Ovary (tissue), 3 donors: Measurements from ENCODE around the gene TXNL1.

Experiments used
- CTCF ChIP-seq, 3 donors: fragments of 450-650 bp in 2 of 3; fragments of 200-600 bp in 1 of 3; IDR thresholded peaks; one replicate each; pipeline versions ENCODE4 v1.5.1 to v1.8.0; 2016 to 2022; ENCODE audit warnings: antibody characterized with exemption in 3 of 3, mild to moderate bottlenecking in 1 of 3
- EP300 ChIP-seq: sonication (generic); formaldehyde crosslinking; IDR thresholded peaks from one replicate; pipeline ENCODE4 v1.6.1; 2017; ENCODE audit warnings: antibody characterized with exemption
- donor health status: DM: no; HTN: no; CAD: no.

GRCh38 chr18:56645415-56646016 lies 7.1 kb upstream of the TXNL1 start:
- TF ChIP-seq CTCF (IDR thresholded peaks at IDR 0.05): no peak
- no peak for TF ChIP-seq EP300
